DND-41 (cell line): ENCODE measurements around the gene LCN9.

ENCODE experiments used
- EZH2 ChIP-seq: IDR thresholded peaks from 3 replicates; pipeline ENCODE4 v1.6.1; 2012; ENCODE audit warnings: borderline replicate concordance, low read depth, mild to moderate bottlenecking, moderate library complexity, low read length, inconsistent platforms; ENCODE audit not compliant: severe bottlenecking
- TF ChIP-seq, protein P1 (sequence below): IDR thresholded peaks from 2 replicates; pipeline ENCODE4 v1.5.1; 2012; ENCODE audit warnings: borderline replicate concordance, low read length, moderate library complexity, mild to moderate bottlenecking; ENCODE audit not compliant: poor library complexity, severe bottlenecking; ENCODE audit errors: extremely low read depth

GRCh38 chr9:135664801-135665794 lies 2.0 kb downstream of the LCN9 start:
- TF ChIP-seq, protein P1, sequence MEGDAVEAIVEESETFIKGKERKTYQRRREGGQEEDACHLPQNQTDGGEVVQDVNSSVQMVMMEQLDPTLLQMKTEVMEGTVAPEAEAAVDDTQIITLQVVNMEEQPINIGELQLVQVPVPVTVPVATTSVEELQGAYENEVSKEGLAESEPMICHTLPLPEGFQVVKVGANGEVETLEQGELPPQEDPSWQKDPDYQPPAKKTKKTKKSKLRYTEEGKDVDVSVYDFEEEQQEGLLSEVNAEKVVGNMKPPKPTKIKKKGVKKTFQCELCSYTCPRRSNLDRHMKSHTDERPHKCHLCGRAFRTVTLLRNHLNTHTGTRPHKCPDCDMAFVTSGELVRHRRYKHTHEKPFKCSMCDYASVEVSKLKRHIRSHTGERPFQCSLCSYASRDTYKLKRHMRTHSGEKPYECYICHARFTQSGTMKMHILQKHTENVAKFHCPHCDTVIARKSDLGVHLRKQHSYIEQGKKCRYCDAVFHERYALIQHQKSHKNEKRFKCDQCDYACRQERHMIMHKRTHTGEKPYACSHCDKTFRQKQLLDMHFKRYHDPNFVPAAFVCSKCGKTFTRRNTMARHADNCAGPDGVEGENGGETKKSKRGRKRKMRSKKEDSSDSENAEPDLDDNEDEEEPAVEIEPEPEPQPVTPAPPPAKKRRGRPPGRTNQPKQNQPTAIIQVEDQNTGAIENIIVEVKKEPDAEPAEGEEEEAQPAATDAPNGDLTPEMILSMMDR: no peak
- no peak for TF ChIP-seq EZH2
